GM18858 (cell line): ENCODE data around the gene EVI5L.
A peak's percentile ranks its signal among the peaks of the same experiment; 100 is the strongest.
"Not testable (repeated sequence)": the region's sequence is repeated elsewhere in the genome, so short reads cannot be mapped to it uniquely, and the experiment has no call there.

Experiments
- ATAC-seq: cut with Tn5 transposase; IDR thresholded peaks from one replicate; pipeline ENCODE4 v1.9.1; 2021; ENCODE audit not compliant: unreplicated experiment

EVI5L gene

GRCh38 chr19:7829561-7830271, at the start of gene EVI5L:
TSS of gene EVI5L (plus strand) at chr19:7830218. CDS start at chr19:7846543, 16,325 bp downstream.
- ATAC-seq: peak; percentile 83

DNA sequence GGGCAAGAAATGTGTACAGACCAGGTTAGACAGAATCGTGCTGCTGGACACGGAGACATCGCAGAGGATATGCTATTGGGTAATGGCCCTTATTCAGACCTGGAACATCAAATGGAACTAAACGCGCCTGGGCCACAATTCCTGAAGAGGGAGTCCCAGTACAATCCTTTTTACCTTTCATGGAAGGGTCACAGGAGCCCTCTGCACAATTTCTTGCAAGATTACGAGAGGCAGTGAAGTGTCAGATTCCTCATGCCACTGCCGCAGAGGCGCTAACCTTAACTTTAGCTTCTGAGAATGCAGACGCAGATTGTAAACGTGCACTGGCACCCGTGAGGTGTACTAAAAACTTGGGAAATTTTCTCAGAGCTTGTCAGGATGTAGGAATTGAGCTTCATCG, 48.9 kb upstream of the EVI5L start:
- ATAC-seq: no peak

GRCh38 chr19:7783991-7784423, 46.0 kb upstream of the EVI5L start:
- ATAC-seq: no peak

- ATAC-seq: no peak
Measured at GRCh38 chr19:7784856-7785255, 45.2 kb upstream of the EVI5L start.

DNA sequence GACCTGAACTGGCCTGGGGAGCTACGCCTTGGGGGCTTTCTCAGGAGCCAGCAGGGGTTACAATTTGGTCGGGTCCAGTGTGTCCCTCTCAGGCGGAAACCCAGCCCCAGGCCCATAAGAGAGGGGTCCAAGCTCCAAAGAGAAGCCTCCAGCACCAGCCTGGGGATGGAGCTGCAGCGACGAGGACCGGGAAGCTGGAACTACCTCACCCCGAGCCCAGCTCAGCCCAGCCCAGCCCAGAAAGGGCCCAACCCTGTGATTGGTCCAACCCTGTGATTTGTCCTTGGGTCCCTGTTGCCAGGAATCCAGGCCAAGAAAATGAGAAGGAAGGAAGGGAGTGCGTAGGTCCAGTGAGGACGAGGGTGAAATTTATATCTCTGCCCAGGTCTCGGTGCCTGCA, 42.9 kb upstream of the EVI5L start:
- ATAC-seq: no peak

DNA sequence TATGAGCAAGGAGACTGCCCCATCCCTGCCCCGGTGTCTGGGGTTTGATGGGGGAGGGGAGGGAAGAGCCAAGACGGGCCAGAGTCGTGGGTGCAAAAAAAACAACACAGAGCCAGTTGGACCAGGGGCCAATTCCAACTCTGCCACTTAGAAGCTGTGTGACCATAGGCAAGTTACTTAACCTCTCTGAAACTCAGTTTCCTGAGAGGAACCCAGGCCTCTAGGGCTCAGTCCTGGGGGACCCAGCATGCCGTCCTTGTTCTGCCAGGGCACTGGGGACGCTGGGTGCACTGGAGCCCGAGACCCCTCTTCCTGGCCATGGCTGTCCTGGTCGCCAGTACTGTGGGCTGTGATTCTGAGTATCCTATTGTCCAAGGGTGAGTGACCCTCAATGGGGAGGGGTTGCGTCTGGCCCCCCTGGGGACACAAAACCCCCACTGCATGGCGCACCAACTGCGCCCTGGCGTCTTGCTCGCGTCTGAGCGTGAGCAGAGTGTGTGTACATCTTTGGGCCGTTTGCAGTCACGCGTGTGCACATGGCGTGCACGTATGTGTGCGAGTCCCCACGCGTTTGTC, 42.3 kb upstream of the EVI5L start:
- ATAC-seq: no peak

GRCh38 chr19:7788178-7788932, 41.7 kb upstream of the EVI5L start:
- no peak for ATAC-seq

- no peak for ATAC-seq
Measured at GRCh38 chr19:7788933-7789323, 41.1 kb upstream of the EVI5L start.

GRCh38 chr19:7789447-7789846, 40.6 kb upstream of the EVI5L start:
- no peak for ATAC-seq

DNA sequence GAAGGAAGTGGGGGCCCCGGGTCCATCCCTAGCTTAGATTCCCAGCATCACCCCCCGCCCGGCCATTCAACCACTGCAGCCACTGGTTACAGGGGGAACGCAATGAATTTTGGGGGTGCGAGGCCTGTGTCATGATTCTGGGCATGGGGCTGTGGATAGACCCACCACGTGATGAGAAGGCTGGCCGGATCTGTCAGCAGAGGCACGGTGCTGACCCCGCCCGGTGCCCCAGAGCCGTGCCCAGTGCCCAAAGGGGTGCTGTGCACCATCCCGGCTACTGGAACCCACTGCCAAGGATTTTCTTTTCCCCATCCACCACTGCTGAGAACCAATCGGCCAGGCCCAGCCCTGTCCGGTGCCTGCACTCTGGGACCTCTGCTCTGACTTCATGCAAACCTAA, 39.6 kb upstream of the EVI5L start:
- ATAC-seq: no peak

- ATAC-seq: no peak
Measured at GRCh38 chr19:7792281-7792680, 37.7 kb upstream of the EVI5L start.

- ATAC-seq: not testable (repeated sequence)
Measured at GRCh38 chr19:7792701-7793100, 37.3 kb upstream of the EVI5L start.

- ATAC-seq: no peak
Measured at GRCh38 chr19:7793493-7793892, 36.5 kb upstream of the EVI5L start.

DNA sequence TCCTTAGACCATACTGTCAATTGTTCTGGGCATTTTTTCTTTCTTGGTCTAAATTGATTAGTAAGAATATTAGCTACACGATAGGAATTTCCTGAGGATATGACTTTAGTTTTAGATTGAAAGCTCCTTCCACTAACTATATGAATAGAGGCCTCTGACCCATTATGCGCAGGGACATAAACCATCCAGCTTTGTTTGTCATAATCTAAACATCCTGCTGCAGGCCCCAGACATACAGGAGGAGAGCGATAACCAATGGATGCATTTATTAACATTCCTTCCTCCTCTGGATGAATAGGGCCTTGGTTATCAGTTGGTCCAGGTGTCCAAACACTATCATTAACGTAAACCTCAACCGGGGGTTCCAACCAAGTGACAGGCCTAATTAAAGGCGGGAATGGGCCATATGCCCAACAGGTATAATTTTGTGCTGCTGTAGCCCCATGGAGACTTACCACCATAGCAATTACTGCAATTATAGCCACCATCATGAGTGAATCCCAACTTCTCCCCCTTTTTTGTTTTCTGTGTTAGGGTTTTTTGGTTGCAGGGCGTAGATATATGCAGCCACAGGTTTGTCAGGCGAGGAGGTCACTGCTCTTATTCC, 34.4 kb upstream of the EVI5L start:
- no peak for ATAC-seq

DNA sequence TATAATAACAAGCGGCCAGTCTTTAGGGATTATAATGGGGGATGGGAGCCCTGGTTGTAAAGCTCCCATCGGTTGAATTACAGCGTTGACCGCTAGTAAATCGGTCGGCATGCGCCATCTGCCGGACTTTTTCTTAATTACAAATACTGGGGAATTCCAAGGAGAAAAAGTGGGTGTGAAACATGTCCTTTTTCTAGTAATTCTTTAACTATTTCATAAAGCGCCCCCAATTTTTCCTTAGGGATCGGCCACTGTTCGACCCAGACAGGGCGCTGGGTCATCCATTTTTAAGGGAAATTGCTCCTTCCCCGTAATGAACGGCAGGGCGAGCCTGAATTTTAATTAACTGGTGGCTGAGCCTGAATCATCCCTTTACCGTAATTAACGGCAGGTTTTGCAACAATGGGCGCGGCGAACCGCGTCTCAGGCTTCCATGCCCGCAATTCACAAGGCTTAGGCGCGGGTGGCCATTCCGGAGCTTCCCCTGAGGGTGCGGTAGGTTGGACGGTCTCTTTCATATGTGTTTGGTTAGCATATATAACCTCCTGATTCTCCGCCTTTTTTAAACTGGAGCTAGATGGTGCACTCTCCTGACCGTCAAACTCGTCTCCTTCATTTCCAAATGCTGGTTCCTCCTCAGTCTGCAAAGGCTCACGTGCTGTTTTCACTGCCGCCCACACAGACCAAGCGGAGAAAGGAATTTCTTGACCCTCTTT, 30.2 kb upstream of the EVI5L start:
- ATAC-seq: no peak

DNA sequence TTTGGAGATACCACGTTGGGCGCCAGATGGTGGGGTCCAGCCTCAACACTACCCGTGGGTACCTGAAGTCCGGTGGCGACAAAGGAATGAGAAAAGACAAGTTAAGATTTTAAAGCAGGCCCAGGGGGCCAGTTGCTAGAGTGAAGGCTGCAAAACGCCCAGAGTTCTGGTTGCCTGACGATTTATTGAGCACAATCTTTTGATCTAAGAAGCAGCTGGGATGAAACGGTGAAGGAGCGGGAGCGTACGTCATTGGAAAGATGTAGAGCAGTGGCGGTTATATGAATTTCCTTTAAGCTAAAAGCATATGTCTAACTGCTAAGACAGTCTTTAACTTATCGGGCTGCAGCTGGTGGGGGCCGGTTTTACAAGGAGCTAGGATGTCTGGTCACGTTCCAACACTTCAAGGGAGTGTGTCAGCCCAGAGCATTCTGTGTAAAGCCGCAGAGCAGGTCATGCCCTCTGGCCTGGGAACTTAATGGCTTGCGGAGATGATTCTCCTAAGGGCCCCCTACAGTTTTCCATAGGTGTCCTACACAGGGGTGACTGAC, 28.9 kb upstream of the EVI5L start:
- ATAC-seq: no peak

- no peak for ATAC-seq
Measured at GRCh38 chr19:7806234-7806633, 23.8 kb upstream of the EVI5L start.

- no peak for ATAC-seq
Measured at GRCh38 chr19:7806876-7807275, 23.1 kb upstream of the EVI5L start.

DNA sequence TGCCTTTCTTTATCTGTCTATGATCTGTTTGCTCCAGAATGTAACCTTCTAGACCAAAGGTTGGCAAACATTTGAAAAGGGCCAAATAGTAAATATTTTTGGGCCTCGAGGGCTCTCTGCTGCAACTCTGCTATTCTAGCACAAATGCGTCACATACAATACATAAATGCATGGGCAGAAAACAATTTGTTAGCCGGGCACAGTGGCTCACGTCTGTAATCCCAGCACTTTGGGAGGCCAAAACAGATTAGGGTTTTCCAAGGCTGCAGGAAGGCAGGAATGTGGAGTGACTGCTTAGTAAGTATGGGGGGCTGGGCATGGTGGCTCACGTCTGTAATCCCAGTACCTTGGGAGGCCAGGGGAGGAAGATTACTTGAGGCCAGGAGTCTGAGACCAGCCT, 21.9 kb upstream of the EVI5L start:
- ATAC-seq: no peak

DNA sequence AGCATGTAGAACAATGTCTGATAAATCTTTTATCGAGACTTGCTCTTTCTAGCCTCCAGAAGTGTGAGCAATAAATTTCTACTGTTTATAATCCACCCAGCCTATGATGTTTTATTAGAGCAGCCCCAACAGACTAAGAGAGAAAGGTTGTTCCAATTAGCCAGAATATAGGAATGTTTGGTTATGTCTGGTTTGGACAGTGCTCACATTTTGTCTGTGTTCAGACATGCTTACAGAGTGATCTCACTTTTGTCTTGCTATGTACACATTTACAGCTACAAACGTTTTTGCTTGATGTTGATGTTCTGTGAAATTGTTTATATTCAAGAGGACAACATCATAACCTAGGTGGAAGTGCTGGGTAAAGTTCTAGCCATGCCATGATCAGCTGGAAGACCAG, 18.0 kb upstream of the EVI5L start:
- no peak for ATAC-seq

DNA sequence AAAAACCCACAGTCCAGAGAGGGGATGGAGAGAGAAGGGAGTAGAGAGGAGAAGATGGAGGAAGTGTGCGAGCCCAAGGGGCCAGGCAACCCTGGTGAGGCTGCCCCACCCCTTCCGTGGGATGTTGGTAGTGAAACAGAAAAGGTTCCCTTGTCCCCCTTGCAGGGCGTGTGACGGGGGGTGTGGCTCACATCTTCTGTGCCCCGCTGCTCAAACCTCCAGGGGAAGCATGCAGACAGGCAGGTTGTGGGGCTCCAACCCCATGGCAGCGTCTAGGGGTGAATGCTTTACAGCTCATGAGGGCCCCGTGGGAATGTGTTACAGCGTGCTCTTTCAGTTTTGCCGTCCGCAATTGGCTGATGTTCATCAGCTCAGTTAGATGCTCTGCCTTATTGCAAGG, 14.7 kb upstream of the EVI5L start:
- no peak for ATAC-seq
